Urothelium cell line (cell line): ENCODE results near the gene RPL36A.

Experiments used
- DNase-seq: peaks from one replicate; pipeline ENCODE4 v3.0.0; 2011; ENCODE audit warnings: low spot score, mixed read lengths
- FAIRE-seq: peaks from 2 replicates; lab custom pipeline; 2011; peaks lifted over from hg19 to GRCh38; lab: Jason Lieb, UNC

Gene RPL36A

GRCh38 chrX:101391831-101392230, 1.0 kb downstream of the RPL36A start:
- DNase-seq: no peak
- no peak for FAIRE-seq

GRCh38 chrX:101393530-101394305, 2.9 kb downstream of the RPL36A start:
- no peak for DNase-seq
- no peak for FAIRE-seq

GRCh38 chrX:101394372-101394771, 3.6 kb downstream of the RPL36A start:
- no peak for FAIRE-seq
- DNase-seq: no peak

DNA sequence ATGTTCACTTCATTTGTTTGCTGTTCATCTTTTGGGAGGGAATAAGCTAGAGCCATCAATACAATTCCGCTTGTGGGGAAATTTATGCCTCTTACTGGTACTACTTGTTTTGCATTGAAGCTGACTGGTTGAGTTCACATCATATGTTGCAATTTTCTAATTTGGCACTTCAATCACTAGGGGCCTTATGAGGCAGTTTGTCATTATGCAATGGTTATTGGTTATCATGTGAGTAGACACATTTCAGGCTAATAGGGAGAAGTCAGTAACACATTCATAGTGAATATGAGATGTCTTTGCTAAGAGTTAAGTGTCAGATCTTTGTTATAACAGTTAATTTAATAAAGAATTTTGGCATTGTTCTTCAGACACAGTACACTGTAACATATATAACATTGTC, 5.0 kb downstream of the RPL36A start:
- DNase-seq: no peak
- FAIRE-seq: no peak

DNA sequence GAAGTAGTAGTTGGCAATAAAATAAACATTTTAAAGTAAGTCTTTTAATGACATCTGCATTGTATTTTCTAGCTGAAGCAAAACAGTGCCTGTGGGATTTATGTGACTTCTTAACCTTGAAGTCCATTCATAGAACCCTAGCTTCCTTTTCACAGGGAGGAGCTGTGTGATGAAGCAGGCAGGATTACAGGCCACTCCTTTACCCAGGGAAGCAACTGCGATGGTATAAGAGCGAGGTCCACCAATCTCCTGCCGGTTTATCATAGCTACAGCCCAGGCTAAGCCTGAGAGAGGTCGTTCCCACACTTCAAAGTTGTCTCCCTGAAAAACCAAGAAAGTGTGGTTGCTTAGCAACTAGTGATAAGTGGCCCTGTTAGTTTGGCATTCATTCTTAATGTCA, 7.0 kb downstream of the RPL36A start:
- FAIRE-seq (no peak), DNase-seq (no peak)

- DNase-seq: no peak
Observed at GRCh38 chrX:101398694-101399093, 7.9 kb downstream of the RPL36A start.

DNA sequence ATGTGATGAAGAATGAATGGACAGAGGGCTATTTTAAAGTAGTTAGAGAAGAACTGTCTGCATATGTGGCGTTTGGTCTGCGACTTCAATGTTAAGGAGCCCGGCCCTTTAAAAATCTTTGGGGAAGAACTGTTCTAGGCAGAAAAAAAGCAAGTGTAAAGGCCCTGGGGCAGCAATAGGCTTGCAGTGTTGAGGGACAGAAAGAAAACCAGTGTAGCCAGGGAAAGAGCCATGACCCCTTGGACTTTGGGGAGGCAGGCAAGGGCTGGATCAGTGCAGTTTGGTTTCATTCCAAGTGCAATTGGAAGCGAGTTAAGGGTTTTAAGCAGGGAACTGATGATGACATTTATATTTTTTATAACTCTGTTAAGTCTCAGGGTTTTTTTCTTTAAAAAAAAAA, 9.0 kb downstream of the RPL36A start:
- FAIRE-seq (no peak), DNase-seq (no peak)

More at GRCh38 chrX:101398694-101399093, 7.9 kb downstream of the RPL36A start:
- FAIRE-seq: no peak

DNA sequence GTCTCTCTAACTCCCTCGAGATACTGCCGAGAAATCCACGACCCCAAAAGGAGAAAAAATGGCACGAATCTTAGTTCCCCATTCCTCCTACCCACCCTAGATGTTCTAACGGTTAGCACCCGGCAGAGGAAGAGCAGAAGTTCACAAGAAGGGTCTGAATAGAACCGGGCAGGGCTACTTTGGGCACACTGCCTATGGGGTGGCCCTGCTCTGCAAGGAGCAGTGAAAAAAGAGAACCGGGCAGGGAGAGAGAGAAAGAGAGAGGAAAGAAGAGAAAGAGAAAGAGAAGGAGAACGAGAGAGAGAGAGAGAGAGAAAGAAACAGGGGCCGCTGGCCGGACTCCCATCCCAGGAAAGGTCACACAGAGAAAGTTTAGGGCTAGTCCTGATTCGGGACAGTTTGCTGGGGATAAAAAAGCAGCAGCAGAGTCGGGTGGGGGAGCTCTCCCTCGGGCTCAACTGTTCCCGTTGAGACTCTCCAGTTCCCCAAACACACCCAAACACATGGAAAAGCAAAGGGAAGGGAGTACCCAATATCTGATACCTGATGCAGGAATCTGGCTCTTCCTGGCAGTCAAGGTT, 16.4 kb downstream of the RPL36A start:
- FAIRE-seq (no peak), DNase-seq (no peak)

DNA sequence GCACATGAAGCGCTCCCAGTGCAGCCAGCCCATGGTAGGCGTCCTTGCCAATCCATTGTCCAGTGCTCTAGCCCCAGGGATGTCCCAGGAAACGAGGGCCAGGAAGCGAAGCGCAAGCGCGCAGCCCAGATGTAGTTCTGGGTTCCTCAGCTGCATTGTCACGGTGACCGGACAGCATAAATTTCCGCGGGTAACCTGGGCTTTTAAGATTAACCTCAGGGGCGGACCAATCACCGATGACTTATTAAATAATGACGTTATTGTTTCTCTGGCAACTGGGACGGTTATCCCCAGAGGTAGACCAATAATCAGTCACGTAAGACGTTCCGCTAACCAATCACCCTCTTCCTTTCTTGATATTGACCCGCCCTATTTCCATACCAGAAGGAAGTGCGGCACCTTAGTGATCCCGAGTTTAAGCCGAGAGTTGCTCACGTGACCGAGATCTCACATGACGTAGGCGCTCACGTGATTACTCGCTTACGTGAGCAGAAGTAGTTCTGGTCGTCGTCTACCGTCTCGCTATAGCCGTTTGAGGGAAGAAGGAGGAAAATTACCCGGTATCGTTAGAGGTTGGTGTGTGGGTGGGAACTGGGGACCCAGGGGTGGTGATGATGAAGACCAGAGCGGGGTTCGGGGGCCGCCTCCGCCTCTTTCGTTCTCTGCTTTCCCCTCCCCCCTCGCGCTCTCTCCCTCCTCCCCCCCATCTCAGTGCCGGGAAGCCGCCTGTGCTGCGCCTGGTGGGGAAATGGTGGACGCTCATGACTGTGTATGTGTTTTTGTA, 17.1 kb downstream of the RPL36A start, which contains the start of the genes GLA and HNRNPH2:
TSS of gene GLA (minus strand) at position 178 of the 784 bp plus-strand sequence. CDS start at position 156, 22 bp downstream.
TSS of gene HNRNPH2 (plus strand) at position 475 of the 784 bp plus-strand sequence. CDS start 3,767 bp downstream, outside the sequence.
- peak; percentile 13 for FAIRE-seq
- DNase-seq: peak; percentile 91

GRCh38 chrX:101408532-101408841, 17.7 kb downstream of the RPL36A start:
- no peak for DNase-seq

GRCh38 chrX:101409043-101409442, 18.2 kb downstream of the RPL36A start:
- DNase-seq: no peak
- no peak for FAIRE-seq

More at GRCh38 chrX:101408532-101408841, 17.7 kb downstream of the RPL36A start:
- no peak for FAIRE-seq

DNA sequence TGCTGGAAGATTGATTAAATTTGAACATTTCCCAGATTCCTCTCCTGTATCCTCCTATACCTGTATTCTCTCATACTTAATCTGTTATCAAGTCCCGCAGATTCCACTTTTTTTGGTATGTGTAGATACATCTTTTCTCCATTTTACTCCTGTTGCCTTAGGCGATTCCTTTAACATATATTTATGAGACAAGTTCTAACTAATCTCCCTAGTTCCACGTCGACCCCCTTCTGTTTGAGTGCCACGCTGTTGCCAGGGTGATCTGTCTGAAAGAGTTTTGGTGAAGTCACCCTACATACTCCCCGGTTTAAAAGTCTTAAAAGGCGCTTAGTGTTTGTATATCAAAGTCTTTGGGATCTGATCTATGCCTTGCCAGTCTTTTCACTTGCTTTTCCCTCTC, 19.6 kb downstream of the RPL36A start:
- DNase-seq (no peak), FAIRE-seq (no peak)

GRCh38 chrX:101411984-101412383, 21.2 kb downstream of the RPL36A start:
- DNase-seq: no peak
- no peak for FAIRE-seq

- no peak for FAIRE-seq
Observed at GRCh38 chrX:101415180-101416145, 24.7 kb downstream of the RPL36A start.

DNA sequence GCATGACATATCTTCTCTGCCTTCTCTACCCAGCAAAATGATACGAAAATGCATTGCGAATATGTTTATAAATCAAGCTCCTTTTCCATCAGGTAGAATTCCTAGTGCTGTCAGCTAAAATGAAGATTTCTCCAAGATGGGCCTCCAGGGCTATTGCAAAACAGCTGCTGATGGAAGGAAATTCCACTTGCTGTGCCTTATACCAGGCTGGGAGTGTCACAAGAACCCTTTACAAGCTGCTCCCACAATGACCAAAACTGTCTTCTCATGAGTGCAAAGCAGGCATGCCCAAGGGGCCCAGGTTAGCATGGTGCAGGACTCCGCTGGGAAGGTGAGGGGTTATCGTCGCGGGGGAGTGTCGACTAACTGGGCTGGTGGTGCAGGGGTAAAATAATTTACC, 25.9 kb downstream of the RPL36A start:
- no peak for FAIRE-seq
- no peak for DNase-seq

More at GRCh38 chrX:101415180-101416145, 24.7 kb downstream of the RPL36A start:
- peak; percentile 44 for DNase-seq

GRCh38 chrX:101417190-101417589, 26.4 kb downstream of the RPL36A start:
- no peak for DNase-seq
- no peak for FAIRE-seq

- FAIRE-seq (no peak), DNase-seq (peak; percentile 45)
Observed at GRCh38 chrX:101417981-101418841, 27.4 kb downstream of the RPL36A start.

GRCh38 chrX:101419489-101419888, 28.7 kb downstream of the RPL36A start:
- FAIRE-seq: no peak
- DNase-seq: no peak

DNA sequence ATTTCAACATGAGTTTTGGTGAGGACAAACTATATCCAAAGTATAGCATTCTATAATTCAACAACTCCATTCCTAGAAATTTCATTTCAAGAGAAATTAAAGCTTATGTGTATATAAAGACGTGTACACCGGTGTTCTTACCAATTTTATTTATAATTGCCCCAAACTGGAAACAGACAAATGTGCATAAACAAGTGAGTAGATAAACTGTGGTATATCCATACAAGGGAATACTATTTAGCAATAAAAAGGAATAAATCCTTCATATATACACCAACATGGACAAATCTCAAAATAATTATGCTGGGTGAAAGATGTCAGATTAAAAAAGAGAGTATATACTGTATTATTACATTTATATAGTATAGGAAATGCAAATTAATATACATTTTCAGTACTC, 37.1 kb downstream of the RPL36A start:
- FAIRE-seq (no peak), DNase-seq (no peak)
